Measurements from ENCODE around the gene MIPEP. TPM values are rescaled to one million over a fixed set of nuclear protein-coding genes. Genes with fewer than 3 reads are reported as not detected.
A peak's percentile ranks its signal among the peaks of the same experiment; 100 is the strongest.
"Not testable (repeated sequence)": the region's sequence is repeated elsewhere in the genome, so short reads cannot be mapped to it uniquely, and the experiment has no call there.

Gene MIPEP
- total RNA-seq, 1 donor from 2014 or later: 15.7 TPM

GRCh38 chr13:23902975-23903905 lies 14.0 kb upstream of the MIPEP start:
- DNase-seq (ENCODE audit: low read depth): no peak
- TF ChIP-seq, protein P1, sequence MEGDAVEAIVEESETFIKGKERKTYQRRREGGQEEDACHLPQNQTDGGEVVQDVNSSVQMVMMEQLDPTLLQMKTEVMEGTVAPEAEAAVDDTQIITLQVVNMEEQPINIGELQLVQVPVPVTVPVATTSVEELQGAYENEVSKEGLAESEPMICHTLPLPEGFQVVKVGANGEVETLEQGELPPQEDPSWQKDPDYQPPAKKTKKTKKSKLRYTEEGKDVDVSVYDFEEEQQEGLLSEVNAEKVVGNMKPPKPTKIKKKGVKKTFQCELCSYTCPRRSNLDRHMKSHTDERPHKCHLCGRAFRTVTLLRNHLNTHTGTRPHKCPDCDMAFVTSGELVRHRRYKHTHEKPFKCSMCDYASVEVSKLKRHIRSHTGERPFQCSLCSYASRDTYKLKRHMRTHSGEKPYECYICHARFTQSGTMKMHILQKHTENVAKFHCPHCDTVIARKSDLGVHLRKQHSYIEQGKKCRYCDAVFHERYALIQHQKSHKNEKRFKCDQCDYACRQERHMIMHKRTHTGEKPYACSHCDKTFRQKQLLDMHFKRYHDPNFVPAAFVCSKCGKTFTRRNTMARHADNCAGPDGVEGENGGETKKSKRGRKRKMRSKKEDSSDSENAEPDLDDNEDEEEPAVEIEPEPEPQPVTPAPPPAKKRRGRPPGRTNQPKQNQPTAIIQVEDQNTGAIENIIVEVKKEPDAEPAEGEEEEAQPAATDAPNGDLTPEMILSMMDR (conservative IDR thresholded peaks at IDR 0.05; ENCODE audit: low read depth, low read length): no peak
- H3K4me3 ChIP-seq (ENCODE audit: low read depth, low read length): peak overlapping the region; percentile 27

- DNase-seq (ENCODE audit: low read depth): no peak
- TF ChIP-seq, protein P1 (conservative IDR thresholded peaks at IDR 0.05; ENCODE audit: low read depth, low read length): no peak
- no peak overlapping the region for H3K4me3 ChIP-seq (ENCODE audit: low read depth, low read length)
These were observed 12.2 kb upstream of the MIPEP start for GRCh38 chr13:23901365-23901764.

DNA sequence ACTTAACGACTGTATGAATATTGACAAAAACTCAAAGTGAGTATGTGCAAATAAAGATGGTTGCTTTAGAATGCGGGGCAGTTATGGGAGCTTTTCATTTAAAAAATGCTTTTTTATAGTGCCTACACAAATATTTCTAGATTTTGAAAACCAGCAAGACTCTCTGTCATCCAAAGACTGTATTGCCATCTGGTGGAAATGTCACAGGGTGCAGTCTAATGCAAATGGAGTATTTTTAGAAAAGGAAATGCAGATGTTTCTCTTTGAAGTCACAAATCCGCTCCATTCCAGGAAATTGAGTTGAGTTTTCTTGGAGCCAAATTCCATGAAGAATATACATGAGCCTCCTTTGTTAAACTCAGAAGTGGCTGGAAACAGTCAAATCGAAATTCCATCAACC lies 10.4 kb upstream of the MIPEP start:
- H3K4me3 ChIP-seq (ENCODE audit: low read depth, low read length): no peak overlapping the region
- TF ChIP-seq, protein P1 (conservative IDR thresholded peaks at IDR 0.05; ENCODE audit: low read depth, low read length): peak; percentile 73
- DNase-seq (ENCODE audit: low read depth): no peak

DNA sequence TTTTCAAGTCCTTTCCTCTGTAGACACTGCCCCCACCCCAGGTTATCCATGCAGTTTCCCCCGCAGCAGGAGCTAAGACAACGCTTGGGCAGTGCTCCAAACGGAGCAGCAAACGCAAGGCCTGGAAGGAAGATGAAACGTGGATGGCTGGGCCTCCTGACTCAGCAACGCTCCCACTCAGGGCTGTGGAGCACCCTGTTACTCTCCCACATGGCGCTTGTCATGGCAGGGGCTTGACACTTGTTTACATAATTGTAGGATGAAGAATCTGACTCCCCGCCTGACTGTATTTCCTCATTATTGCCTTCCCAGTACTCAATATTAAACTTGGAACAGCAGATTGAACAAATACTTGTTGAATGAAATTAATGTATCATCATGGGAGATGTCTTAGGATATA lies 8.9 kb upstream of the MIPEP start:
- TF ChIP-seq, protein P1 (conservative IDR thresholded peaks at IDR 0.05; ENCODE audit: low read depth, low read length): no peak
- no peak for DNase-seq (ENCODE audit: low read depth)

DNA sequence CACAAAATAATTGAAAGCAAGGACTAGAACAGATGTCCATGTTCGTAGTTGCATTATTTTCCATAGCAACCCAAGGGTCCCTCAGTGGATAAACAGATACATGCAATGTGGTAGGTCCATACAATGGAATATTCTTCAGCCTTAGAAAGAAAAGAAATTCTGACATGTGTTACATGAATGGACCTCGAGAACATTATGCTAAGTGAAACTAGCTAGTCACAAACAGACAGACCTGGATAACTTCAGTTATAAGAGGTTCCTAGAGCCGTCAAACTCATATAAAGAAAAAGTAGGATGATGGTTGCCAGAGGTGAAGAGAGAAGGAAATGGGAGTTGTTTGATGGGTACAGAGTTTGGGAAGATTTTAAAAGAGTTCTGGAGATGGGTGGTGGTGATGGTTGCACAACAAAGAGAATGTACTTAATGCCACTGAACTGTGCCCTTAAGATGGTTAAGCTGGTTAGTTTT lies 8.3 kb upstream of the MIPEP start, which contains the start of gene C1QTNF9B:
Gene C1QTNF9B, minus strand, starts transcription at position 51 of the 468 bp plus-strand sequence.
- not testable (repeated sequence) for DNase-seq (ENCODE audit: low read depth); H3K4me3 ChIP-seq (ENCODE audit: low read depth, low read length)

More for the DNA sequence above, 8.9 kb upstream of the MIPEP start:
- no peak overlapping the region for H3K4me3 ChIP-seq (ENCODE audit: low read depth, low read length)

GRCh38 chr13:23894746-23895145 lies 5.5 kb upstream of the MIPEP start:
- not testable (repeated sequence) for DNase-seq (ENCODE audit: low read depth); H3K4me3 ChIP-seq (ENCODE audit: low read depth, low read length)

DNA sequence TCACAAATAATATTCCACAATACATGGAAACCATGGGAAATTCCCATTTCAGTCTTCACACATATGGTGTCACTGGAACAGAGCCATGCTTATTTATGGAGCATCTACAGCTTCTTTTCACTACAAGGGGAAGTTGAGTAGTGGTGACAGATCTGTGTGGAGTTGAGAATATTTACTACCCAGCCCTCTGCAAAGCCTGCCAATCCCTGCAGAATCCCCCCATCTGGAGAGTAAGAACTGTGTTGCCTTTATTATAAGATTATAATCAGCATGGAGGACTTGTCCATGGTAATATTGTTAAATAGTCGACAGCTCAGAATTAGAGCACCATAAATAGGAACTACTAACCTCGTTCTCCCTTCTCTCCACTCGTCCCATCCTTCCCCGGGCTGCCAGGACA lies 4.6 kb upstream of the MIPEP start:
- H3K4me3 ChIP-seq (ENCODE audit: low read depth, low read length); DNase-seq (ENCODE audit: low read depth): not testable (repeated sequence)

DNA sequence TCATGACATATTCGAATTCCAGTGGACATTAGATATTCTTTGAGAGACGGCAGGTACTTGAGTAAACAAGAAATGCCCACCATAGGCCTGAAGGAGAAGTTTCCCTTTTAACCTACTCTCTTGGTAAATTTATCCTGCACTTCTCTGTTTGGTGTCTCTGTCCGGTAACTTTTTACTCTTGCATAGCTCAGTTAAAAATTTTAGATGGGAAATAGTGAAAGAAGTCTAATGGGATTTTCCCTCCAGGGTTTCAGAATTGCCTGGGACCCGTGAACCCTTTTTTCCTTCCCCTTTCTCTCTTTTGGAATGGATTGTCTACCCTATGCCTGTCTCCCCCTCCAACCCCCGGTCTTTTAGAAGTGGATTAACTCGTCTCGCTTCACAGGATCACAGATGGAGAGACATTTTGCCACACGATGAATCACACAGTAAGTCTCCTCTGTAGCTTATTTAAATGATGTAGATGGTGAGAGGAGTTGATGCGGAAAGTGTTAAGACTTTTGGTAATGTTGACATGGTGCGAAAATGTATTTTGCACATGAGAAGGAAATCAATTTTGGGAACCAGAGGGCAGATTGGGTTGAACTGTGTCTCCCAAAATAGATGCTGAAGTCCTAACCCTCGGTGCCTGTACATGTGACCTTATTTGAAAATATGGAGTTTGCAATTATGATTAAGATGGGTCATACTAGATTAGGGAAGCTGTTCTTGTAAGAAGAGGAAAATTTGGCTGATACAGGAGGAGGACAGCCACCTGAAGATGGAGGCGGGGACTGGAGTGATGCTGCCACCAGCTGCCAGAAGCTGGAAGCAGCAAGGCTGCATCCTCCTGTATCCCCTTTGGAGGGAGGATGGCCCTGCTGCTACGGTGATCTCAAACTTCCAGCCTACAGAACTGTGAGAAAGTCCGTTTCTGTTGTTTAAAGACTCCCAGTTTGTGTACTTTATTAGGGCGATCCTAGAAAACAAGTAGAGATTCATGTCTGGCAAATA lies 711 bp upstream of the MIPEP start:
- TF ChIP-seq, protein P1 (conservative IDR thresholded peaks at IDR 0.05; ENCODE audit: low read depth, low read length): peak; percentile 29
- DNase-seq (ENCODE audit: low read depth): no peak
- peak overlapping the region; percentile 98 for H3K4me3 ChIP-seq (ENCODE audit: low read depth, low read length)

DNA sequence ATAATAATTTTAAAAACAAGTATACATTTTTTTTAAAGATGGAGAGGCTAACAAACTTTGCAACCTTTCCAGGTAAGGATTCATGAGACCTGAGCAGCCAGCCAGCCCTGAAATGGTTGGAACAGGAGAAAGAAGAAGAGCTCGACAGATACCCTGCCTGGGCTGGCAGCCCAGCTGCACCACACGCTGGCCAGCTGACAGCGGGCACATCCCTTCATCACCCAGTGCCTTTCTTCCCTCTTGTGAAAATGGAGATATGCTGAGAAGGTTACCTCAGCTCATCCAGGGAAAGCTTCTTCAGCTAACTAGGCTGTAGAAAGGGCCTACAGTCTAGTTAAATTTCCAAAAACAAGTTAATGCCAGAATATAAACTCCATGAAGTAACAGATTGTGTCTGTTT lies 4.8 kb downstream of the MIPEP start:
- not testable (repeated sequence) for DNase-seq (ENCODE audit: low read depth); H3K4me3 ChIP-seq (ENCODE audit: low read depth, low read length)
